Fibroblast of skin of left biceps (primary cell): Measurements from ENCODE around the gene GLS.
"Not testable (repeated sequence)": the region's sequence is repeated elsewhere in the genome, so short reads cannot be mapped to it uniquely, and the experiment has no call there.

ENCODE experiments used
- DNase-seq, 2 experiments: peaks; one replicate each; pipeline ENCODE4 v3.0.0-alpha.2; 2013; ENCODE audit warnings: low read depth in 2 of 2

GLS gene

DNA sequence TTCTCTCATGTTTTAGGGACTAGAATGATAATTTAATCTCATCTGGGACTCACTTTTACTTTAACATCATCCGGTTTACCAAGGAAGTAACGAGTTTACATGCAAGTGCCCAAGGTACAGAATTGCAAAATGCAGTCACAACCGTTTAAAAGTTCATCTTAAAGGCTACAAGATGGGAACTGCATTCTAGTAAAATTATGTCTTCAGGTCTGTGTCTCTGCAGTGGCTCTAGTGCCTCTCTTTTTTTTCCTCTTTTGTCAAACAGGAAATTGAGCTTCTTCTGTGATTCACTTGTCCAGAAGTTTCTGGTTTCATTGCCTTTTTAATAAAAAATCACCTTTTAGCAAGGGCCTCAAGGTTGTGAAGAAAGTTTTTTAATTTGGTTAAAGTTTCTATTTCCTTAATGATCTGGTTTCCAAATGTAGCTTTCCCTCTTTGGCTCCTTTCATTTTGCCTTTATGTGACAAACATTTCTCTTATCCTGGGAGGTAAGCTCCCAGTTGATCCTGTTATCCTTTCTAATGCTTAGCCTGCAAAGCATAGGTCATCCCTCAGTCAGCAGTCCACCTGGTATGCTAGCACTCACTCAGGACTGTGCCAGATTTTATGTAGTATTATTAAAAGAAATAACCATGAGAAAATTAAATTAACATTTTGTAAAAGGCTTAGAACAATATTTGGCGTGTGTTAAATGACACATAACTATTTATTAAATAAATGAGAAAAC lies 2.4 kb downstream of the GLS start:
- no peak for DNase-seq

DNA sequence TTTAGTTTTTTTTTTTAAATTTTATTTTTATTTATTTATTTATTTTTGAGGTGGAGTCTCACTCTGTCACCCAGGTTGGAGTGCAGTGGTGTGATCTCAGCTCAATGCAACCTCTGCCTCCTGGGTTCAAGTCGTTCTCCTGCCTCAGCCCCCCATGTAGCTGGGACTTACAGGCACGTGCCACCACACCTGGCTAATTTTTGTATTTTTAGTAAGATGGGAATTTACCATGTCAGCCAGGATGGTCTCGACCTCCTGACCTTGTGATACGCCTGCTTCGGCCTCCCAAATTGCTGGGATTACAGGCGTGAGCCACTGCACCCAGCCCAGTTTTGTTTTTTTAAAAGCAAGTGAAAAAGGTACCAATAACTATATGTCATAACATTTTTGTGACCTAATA lies 5.2 kb downstream of the GLS start:
- DNase-seq: not testable (repeated sequence)

DNA sequence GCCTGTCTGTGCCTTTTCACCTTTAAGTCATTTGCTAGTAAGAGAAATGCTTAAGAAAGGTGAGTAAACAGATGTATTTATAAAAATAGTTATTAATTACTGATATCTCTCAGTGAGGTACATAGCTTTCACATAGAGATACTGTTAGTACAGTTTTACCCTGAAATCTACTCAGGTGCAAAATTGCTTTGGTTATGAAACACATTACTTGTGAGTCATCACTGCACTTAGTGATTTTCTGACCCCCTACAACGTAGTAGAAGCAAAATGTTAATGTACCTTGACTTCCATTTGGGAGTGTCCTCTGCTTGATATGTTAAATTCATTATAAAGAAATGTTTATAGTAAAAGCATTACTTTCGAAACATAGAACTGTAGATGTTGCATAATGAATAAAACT lies 6.5 kb downstream of the GLS start:
- no peak for DNase-seq

DNA sequence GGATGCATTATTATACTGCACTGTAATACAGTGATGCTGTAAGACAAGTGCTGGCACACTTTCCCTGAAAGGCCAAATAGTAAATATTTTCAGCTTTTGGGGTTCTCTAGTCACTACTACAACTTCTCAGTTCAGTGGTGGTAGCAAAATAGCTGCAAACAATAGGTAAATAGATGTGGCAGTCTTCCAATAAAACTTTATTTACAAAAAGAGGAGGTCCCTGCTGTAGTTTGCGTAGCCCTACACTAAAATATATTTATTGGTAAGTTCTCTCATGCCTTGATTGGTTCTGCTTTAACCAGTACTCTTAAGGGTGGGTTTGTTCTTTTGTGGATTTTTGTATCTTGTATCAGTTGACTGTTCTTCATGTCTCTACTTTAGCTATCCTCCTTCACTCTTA lies 7.8 kb downstream of the GLS start:
- DNase-seq: no peak

DNA sequence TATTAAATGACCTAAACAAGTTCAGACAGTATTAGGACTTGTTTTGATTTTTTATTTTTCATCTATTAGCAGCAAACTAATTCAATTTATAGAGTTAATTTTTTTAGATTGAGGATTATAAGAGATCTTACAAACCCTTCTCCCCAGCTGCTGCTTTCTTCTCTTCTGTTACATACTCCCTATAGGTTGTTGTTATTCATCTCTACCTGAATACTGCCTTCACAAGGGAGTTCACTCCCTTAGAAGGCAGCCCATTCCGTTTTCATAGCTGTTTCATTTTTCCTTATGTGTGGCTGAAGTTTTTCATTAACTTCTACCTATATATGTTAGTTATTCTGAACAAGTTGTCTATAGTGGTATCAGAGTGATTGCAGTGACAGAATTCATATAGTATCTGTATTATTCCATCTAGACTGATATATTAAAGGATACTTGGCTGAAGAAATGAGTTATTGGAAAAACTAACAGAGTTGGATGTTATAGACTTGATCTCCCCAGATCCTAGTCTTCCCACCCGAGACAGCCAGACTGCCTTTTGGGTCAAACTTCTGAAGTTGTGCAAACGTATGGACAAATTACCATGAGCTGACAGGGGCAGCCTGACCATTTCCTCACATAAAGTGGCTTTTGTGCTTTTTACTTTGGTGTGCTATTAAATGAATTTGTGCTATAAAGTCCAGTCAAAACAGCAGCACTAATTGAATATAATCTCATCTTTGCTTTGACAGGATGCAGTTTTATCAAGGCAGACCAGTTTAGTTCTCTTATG lies 8.7 kb downstream of the GLS start:
- no peak for DNase-seq

DNA sequence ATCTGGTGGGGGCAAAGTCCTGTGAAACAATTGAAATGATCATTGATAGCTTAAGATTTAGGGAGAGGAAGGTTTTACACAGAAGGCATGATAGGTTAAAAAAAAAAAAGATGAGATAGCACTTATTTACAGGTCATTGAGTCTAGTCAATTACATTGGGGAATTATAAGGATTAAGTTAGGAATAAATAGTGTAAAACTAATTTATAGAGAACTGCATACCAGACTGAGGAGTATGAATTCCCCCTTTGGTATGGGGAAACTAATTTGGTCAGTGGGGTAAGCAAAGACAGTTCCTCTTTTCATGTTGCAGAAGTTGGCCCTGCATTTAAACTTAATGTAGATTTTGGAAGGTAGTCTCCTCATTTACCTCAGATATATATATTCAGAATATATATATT lies 10.8 kb downstream of the GLS start:
- no peak for DNase-seq

DNA sequence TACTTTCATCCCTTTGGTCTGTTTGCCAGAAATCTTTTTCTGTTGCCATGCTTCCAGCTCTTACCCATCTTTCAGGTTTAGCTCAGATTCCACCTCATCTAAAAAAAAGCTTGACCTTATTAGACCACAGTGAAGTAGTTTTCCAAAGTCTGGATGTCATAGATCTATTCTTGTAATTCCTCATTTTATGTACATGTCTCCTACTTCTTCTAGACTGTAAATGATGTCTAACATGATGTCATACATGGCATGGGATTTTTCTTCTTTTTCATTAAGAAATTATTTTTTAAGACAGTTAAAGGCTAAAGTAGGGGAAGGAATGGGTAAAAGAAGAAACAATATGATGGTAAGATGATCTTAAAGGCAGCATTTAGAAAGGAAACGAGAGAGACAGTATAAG lies 11.3 kb downstream of the GLS start:
- DNase-seq: no peak

DNA sequence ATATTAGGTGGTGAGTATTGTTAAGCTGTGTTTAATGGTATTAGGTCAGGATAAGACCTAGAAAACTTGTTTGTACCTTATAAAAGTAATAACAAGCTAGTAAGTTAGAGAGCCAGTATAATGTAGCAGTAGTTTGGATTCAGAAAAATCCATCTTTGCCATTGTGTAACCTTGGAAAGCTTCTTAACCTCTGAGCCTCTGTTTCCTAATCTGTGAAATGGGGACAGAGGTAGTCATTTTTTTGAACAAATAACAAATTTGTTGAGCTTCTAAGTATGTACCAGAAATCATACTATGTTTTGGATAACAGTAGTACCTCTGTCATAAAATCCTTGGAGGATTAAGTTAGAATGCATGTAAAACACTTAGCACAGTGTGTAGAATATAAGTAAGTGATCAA lies 12.5 kb downstream of the GLS start:
- DNase-seq: no peak

DNA sequence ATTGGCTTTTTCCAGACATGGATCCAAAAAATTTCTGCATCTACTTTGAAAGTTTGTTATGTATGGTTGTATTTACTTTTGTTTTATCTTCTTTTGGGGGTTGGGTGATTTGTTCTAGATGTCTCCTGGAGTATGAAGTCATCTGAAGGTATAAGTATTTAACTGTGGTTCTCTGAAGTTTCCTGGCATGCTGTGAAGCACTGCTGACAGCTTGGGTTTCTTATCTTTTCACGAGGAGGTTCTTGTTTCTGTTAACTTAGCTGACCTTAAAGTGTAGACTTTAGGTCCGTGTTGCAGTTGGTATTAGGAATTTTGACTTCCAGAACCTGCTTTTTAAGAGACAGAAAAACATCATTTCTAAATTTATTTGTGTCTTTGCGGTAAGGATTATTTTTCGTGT lies 15.9 kb downstream of the GLS start:
- DNase-seq: no peak

DNA sequence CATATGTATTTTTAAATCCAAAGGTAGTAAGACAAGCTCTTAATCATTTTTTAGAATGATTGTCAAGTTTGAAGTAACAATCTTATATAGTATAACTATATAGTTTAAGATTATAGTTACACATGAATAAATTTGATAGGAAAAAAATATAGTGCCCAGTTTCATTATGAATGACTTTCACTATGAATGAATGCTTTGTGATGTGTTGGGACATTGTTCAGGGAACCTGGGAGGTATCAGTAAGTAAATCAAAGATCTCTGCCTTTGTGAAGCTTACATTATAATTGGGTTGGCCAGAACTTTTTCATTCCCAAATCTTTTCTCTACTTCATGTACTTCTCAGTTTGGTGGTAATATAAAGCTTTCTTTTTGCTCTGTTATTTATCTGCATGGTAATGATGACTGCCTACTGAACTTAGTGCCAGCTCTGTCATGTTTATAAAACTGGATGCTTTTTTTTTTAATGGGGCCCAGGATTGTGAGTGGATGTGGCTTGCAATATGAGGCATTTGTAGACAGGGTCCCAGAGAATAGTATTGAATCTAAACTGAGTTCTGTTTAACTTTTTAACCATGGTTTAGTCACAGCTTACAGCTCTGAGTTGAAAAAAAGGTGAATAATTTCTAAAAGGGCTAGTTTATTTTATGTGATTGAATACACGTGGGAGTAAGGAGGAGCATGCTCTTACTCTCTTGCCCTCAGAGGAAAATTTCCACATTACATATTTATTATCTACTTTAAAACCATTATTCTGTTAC lies 23.3 kb downstream of the GLS start:
- no peak for DNase-seq

DNA sequence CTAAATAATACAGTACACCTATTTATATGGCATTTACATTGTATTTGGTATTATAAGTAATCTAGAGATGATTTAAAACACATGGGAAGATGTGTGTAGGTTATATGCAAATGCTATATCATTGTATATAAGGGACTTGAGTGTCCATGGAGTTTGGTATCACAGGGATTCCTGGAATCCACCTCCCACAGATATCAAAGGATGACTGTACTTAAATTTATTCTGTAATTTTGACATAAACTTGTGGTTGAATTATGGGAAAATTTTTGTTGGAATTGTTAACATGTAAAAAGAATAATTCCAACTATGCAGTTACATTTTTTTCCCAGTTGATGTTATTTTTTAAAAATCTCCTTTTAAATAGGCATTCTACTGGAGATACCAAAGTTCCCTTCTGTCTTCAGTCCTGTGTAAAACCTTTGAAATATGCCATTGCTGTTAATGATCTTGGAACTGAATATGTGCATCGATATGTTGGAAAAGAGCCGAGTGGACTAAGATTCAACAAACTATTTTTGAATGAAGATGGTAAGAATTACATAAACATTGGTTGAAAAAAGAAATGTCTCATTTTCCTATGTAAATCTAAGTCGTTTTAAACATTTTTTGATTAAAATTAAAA lies 24.1 kb downstream of the GLS start:
- peak; percentile 75 to 81 for DNase-seq

DNA sequence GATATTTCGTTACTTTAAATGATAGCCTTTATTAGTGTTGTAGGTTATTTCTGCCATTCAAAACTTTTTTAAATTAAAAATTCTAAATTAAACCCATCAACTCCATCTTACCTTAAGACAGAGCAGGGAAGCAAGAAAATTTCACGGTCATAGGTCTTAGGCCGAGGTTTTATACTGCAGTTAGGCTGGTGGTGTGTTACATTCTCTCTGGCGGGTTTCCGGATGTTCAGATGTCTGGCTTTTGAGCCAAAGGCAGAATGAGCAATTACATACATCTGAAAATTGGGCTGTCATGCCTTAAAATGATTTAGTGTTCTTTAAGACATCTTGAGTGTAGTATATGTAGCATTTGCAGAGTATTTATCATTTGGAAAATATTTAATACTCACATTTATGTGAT lies 27.9 kb downstream of the GLS start:
- no peak for DNase-seq

DNA sequence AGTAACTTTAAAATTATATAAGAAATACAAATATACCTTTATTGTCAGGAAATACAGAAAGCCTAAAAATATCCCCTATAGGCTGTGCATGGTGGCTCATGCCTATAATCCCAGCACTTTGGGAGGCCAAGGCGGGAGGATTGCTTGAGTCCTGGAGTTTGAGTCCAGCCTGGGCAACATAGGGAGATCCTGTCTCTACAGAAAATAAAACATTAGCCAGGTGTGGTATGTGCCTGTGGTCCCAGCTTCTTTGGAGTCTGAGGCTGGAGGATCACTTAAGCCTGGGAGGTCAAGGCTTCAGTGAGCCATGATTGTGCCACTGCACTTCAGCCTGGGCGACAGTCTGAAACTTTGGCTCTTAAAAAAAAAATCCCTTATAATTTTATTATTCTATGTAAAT lies 29.1 kb downstream of the GLS start:
- DNase-seq: no peak

DNA sequence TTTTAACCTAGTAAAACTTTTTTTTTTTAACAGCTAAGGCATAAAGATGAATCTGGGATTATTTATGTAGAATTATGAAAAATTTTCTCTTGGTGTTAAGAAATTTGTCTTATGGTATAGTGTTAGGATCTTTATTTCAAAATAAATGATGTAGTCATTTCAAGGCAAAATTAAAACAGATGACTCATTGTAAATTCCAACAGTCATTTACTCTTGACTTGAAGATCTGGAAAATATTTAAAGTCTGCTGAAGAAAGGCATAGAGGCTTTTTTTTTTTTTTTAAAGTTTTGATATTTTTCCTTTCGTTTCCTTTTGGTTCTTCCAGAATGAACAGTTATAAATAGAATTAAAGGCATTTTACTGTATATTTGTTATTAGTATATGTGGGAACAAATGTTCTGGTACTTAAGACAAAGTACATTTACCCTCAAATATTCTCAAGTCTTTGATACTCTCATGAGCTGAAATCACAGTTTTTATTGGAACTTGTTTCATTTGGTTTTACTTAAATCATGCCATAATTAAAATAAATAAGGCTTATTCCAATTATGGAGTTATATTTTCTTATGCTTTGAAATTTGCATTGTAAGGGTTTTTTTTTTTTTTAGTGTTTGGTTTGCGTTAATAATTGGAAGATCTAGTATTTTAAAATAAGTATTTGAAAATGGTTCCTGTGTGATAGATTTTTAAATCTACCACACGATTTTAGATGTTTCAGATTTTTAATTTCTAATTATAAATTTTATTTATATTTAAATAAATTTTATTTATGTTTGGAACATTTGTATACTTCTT lies 29.9 kb downstream of the GLS start:
- no peak for DNase-seq

DNA sequence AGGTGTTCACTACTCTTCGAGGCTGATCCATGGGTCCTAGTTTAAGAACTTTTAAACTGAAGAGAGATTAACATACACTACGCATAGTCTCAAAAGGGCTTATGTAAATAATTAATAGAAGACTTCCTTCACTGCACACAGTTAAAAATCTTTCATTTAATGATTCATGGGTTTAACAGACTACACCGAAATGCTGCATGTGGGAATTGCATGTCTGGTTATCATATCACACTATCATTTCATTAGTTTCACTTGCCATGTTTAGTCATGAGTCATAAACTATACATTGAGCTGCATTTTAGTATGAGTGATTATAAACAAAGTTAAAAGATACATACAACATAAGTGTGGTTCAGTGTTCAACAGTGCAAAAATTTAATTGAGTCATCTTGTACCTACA lies 31.2 kb downstream of the GLS start:
- peak in 1 of 2 experiments; percentile 36 for DNase-seq

DNA sequence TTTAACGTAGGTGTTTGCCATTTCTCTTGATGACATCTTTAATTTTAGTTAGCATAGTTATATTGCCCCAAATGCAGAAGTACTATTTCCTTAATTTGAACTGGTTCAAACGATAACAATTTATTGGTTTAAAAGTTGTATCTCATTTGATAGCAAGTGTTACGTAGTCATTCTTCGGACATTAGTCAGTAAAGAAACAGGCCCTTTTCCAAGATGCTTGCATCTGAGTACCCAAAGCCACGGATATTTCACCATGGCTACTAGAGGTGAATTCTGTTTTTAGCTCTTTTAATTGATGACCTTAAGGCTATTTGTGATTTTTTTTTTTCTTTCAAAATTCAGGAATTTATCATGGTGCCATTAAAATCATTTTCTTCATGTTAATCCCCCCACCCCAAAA lies 32.1 kb downstream of the GLS start:
- no peak for DNase-seq

DNA sequence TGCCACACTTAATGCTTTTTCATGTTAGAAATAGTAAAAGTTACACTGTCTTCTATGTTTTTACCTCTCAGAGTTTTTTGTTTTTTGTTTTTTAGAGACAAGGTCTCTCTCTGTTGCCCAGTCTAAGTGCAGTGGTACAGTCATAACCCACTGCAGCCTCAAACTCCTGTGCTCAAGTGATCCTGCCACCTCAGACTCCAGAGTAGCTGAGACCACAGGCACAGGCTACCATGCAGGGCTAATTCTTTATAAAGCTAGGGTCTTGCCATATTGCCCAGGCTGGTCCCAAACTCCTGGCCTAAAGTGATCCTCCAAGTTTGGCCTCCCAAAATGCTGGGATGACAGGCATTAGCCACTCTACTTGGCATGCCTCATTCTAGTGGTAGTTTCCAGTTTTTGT lies 33.1 kb downstream of the GLS start:
- no peak for DNase-seq

DNA sequence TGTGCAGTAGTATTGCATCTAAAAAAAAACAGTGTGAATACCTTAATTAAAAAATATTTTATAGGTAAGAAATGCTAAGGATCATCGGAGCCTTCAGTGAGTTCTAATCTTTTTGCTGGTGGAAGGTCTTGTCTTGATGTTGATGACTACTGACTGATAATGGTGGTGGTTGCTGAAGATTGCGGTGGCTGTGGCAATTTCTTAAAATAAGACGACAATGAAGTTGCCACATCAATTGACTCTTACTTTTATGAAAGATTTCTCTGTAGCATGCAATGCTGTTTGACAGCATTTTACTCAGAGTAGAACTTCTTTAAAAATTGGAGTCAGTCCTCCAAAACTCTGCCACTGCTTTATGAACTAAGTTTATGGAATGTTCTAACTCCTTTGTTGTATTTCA lies 36.2 kb downstream of the GLS start:
- no peak for DNase-seq

DNA sequence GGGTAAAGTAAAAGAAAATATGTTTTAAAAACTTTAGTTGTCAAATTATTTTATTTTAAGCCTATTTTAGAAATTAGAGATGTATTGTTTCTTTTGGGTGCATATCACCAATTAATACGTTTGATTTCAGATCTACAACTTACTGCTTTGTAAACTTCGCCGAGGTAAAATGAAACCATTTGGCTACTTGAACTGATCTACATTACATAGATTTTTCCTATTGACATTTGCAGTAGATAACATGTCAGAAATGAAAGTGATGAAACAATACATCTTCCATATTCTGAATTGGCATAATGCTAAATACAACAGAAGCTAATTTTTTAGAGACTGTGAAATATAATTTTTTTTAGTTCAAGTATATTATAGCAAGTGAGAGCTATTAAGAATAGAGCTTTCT lies 39.5 kb downstream of the GLS start:
- no peak for DNase-seq

DNA sequence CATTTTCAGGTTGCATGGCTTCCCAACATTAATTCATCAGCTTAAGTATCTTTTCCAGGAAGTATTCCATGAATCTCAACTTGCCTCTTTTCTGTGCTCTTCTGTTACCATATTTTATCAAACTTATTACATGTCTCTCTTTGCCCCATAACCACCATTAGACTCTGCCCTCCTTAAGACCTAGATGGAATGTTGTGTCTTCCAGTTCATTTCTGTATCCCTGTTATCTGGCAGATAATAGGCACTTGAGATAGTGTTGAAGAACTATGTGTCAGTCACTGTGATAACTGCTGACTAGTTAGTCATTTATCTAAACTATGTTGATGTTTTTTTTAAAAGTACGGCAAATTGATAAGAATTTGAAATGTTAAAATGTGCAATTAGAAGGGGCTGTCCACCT lies 41.8 kb downstream of the GLS start:
- DNase-seq: no peak

DNA sequence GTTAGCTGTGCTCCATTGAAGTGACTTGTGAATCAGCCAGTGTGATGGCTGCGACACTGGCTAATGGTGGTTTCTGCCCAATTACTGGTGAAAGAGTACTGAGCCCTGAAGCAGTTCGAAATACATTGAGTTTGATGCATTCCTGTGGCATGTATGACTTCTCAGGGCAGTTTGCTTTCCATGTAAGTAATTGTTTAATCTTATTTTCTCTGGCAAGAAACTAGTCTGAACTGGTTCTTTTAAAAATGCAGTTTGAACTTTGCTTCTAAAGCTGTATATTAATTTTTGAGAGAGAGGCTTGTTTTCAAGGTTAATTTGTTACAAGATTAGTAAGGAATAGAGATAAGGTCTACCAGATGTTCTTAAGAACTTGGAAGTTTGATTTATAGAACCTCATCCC lies 46.7 kb downstream of the GLS start:
- DNase-seq: no peak

DNA sequence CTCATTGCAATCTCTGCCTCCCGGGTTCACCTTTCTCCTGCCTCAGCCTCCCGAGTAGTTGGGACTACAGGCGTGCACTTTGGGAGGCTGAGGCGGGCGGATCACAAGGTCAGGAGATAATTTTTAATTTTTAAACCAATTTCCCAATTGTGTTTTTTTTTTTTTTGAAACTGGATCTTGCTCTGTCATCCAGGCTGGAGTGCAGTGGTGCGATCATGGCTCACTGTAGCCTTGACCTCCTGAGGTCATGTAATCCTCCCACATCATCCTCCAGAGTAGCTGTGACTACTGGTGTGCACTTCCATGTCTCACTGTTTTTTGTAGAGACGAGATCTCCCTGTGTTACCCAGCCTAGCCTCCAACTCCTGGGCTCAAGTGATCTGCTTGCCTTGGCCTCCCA lies 49.3 kb downstream of the GLS start:
- no peak for DNase-seq
